Mononuclear cell (primary cell): Measurements from ENCODE around the gene RAPGEF4. TPM values are rescaled to one million over a fixed set of nuclear protein-coding genes. Genes with fewer than 3 reads are reported as not detected.

ENCODE experiments used
- H3K27me3 ChIP-seq: 2 replicates; pipeline ENCODE4 v1.6.0; 2011; ENCODE audit warnings: low read length, control low read depth; ENCODE audit not compliant: insufficient read depth
- H3K4me1 ChIP-seq: 2 replicates; pipeline ENCODE4 v1.5.1; 2011; ENCODE audit warnings: mild to moderate bottlenecking, low read length, control low read depth; ENCODE audit not compliant: insufficient read depth
- H3K4me3 ChIP-seq: 2 replicates; pipeline ENCODE4 v1.5.1; 2011; ENCODE audit warnings: mild to moderate bottlenecking, low read length, moderate library complexity
- H3K9me3 ChIP-seq: 2 replicates; pipeline ENCODE4 v1.5.1; 2011; ENCODE audit warnings: low read depth, mild to moderate bottlenecking, control low read depth, low read length
- total RNA-seq: library from RNA; depleted of rRNA; stranded (reverse); fragments of >200 nt; gene quantifications from one replicate; pipeline ENCODE4 v1.2.3, GENCODE V29; 2012

The RAPGEF4 gene
- total RNA-seq, 1 donor: 2.4 TPM

GRCh38 chr2:172994864-172995263 is 259.2 kb downstream of the RAPGEF4 start:
- Histone ChIP-seq H3K4me1 (peaks cover 16% of the 10 kb centered on the region), H3K9me3 (no peaks in the 10 kb centered on the region), H3K27me3 (peaks cover 9% of the 10 kb centered on the region), H3K4me3 (no peak overlapping the region)

- H3K4me3 ChIP-seq: no peak overlapping the region
- peaks cover 16% of the 10 kb centered on the region for H3K4me1 ChIP-seq
- peaks cover 9% of the 10 kb centered on the region for H3K27me3 ChIP-seq
- no peaks in the 10 kb centered on the region for H3K9me3 ChIP-seq
These were observed 259.9 kb downstream of the RAPGEF4 start for GRCh38 chr2:172995323-172996244.

- Histone ChIP-seq H3K4me1 (peaks cover 16% of the 10 kb centered on the region), H3K9me3 (no peaks in the 10 kb centered on the region), H3K27me3 (peaks cover 9% of the 10 kb centered on the region), H3K4me3 (no peak overlapping the region)
These were observed 260.8 kb downstream of the RAPGEF4 start for GRCh38 chr2:172996387-172996961.

GRCh38 chr2:172997031-172997430 is 261.4 kb downstream of the RAPGEF4 start:
- H3K9me3 ChIP-seq: no peaks in the 10 kb centered on the region
- no peak overlapping the region for H3K4me3 ChIP-seq
- H3K4me1 ChIP-seq: peaks cover 16% of the 10 kb centered on the region
- H3K27me3 ChIP-seq: peaks cover 9% of the 10 kb centered on the region

- H3K27me3 ChIP-seq: peaks cover 9% of the 10 kb centered on the region
- H3K9me3 ChIP-seq: no peaks in the 10 kb centered on the region
These were observed 263.1 kb downstream of the RAPGEF4 start for GRCh38 chr2:172998547-172999272.

GRCh38 chr2:172999641-173000386 is 264.2 kb downstream of the RAPGEF4 start:
- no peaks in the 10 kb centered on the region for H3K9me3 ChIP-seq
- H3K27me3 ChIP-seq: peaks cover 9% of the 10 kb centered on the region
- H3K4me3 ChIP-seq: no peak overlapping the region
- H3K4me1 ChIP-seq: peaks cover 4% of the 10 kb centered on the region

More at GRCh38 chr2:172998547-172999272, 263.1 kb downstream of the RAPGEF4 start:
- Histone ChIP-seq H3K4me1 (peaks cover 7% of the 10 kb centered on the region), H3K4me3 (no peak overlapping the region)

DNA sequence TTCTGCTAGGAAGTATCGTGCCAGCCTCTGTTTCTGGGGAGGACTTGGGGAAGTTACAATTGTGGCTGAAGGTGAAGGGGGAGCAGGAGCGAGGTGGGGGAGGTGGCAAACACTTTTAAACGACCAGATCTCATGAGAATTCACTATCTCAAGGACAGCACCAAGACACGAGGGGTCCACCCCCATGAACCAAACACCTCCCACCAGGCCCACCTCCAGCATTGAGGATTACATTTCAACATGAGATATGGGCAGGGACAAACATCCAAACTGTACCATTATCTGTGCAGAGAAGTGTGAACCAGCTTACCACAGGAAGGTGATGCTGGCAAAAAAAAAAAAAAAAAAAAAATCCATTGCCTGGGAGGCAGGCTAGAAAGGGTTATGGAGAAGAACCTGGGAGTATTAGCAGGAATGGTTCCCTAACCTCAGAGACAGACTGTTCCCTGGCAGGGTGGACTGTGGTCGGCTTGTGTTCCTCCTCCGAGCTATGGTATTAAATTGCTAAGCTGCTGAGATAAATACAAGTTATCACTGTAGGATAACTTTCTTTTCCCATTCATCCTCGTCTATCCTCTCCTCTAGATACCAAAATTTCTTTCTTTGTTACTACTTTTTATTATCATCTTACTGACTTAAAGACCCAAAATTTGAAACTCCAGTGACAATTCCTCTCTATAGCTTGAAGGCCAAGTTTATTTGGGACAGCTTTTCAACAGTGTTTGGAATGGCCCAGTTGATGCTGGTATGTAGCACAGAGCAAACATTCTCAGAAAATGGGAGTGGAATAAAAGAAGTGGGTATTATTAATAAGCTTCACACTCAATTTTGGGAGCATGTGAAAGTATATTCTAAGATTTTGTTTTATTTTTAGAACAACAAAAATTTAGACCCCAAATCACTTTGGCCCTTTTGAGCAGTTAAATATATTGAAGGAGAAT is 266.3 kb downstream of the RAPGEF4 start:
- H3K9me3 ChIP-seq: no peaks in the 10 kb centered on the region
- no peak overlapping the region for H3K4me3 ChIP-seq
- H3K4me1 ChIP-seq: no peaks in the 10 kb centered on the region
- H3K27me3 ChIP-seq: peaks cover 7% of the 10 kb centered on the region

DNA sequence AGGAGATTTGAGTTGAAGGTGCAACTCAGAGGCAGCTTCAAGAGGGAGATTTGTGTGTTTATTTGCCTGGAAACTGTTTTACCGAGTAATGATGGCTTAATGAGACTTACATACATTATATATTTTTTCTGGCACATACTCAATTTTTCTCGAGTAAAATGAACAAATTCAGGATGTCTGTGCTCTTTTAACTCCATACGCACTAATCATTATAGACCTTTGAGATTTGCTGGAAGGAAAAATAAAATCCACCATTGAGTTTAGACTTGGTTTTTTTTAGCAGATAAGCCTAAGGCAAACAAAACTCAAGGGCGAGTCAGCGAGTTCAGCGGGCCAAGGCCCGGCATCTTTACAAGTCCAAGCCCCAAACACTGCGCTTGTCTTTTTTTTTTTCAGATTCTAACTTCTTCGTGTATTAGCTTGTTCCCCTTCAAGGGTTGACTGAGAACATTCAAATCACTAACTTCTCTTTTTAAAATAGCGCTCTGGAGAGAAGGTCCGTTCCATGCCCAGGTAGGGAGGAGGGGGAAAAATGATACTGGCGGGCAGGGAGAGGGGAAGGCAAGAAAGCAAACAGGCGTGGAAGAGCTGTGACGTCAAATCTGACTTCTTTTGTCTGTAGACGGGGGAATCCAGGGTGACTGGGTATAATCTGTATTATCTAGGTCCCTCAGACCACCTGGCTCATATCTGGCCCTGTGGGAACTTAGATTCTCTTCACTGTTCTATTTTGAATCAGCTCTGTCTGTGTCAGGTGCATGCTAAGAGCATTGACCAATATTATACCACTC is 267.3 kb downstream of the RAPGEF4 start:
- H3K27me3 ChIP-seq: peaks cover 4% of the 10 kb centered on the region
- no peaks in the 10 kb centered on the region for H3K9me3 ChIP-seq
- no peak overlapping the region for H3K4me3 ChIP-seq
- H3K4me1 ChIP-seq: no peaks in the 10 kb centered on the region

- H3K4me3 ChIP-seq: no peak overlapping the region
- no peaks in the 10 kb centered on the region for H3K9me3 ChIP-seq
- no peaks in the 10 kb centered on the region for H3K27me3 ChIP-seq
These were observed 273.1 kb downstream of the RAPGEF4 start for GRCh38 chr2:173008786-173009185.

GRCh38 chr2:173010233-173010632 is 274.6 kb downstream of the RAPGEF4 start:
- Histone ChIP-seq H3K27me3 (no peaks in the 10 kb centered on the region), H3K9me3 (no peaks in the 10 kb centered on the region), H3K4me1 (no peaks in the 10 kb centered on the region), H3K4me3 (no peak overlapping the region)

More at GRCh38 chr2:173008786-173009185, 273.1 kb downstream of the RAPGEF4 start:
- H3K4me1 ChIP-seq: no peaks in the 10 kb centered on the region

- Histone ChIP-seq H3K27me3 (no peaks in the 10 kb centered on the region), H3K4me3 (no peak overlapping the region), H3K9me3 (no peaks in the 10 kb centered on the region), H3K4me1 (no peaks in the 10 kb centered on the region)
These were observed 280.8 kb downstream of the RAPGEF4 start for GRCh38 chr2:173016451-173016850.

GRCh38 chr2:173017646-173018420 is 282.2 kb downstream of the RAPGEF4 start:
- no peaks in the 10 kb centered on the region for H3K4me1 ChIP-seq
- no peaks in the 10 kb centered on the region for H3K27me3 ChIP-seq
- H3K9me3 ChIP-seq: no peaks in the 10 kb centered on the region
- H3K4me3 ChIP-seq: no peak overlapping the region
